Subcutaneous abdominal adipose tissue (tissue), 5 donors: ENCODE results near the gene NUDT14.

Source experiments
- H3K27ac ChIP-seq: one replicate; pipeline ENCODE4 v1.7.0; 2013; ENCODE audit warnings: low read depth, mild to moderate bottlenecking, inconsistent platforms, low read length, moderate library complexity
- H3K27me3 ChIP-seq, 5 donors: one replicate each; pipeline ENCODE4 v1.7.0; 2013; ENCODE audit warnings: low read length in 5 of 5, inconsistent platforms in 1 of 5; ENCODE audit not compliant: control insufficient read depth in 5 of 5, insufficient read depth in 4 of 5
- H3K36me3 ChIP-seq, 5 donors: one replicate each; pipeline ENCODE4 v1.7.0; 2013; ENCODE audit warnings: low read length in 5 of 5; ENCODE audit not compliant: control insufficient read depth in 5 of 5, insufficient read depth in 5 of 5
- H3K4me1 ChIP-seq, 5 donors: one replicate each; pipeline ENCODE4 v1.7.0; 2013; ENCODE audit warnings: low read length in 5 of 5, mild to moderate bottlenecking in 3 of 5, moderate library complexity in 1 of 5; ENCODE audit not compliant: control insufficient read depth in 5 of 5, insufficient read depth in 5 of 5
- H3K4me3 ChIP-seq, 5 donors: one replicate each; pipeline ENCODE4 v1.7.0; 2013; ENCODE audit warnings: low read length in 5 of 5, low read depth in 1 of 5
- H3K9ac ChIP-seq, 5 donors: one replicate each; pipeline ENCODE4 v1.7.0; 2013; ENCODE audit warnings: low read length in 5 of 5, mild to moderate bottlenecking in 4 of 5, moderate library complexity in 3 of 5
- H3K9me3 ChIP-seq, 5 donors: one replicate each; pipeline ENCODE4 v1.7.0; 2013; ENCODE audit warnings: low read length in 5 of 5; ENCODE audit not compliant: control insufficient read depth in 5 of 5
- donor health status: healthy.
- donor health status: healthy.
- donor health status: healthy.
- donor health status: healthy.
- donor health status: healthy.

The NUDT14 gene

DNA sequence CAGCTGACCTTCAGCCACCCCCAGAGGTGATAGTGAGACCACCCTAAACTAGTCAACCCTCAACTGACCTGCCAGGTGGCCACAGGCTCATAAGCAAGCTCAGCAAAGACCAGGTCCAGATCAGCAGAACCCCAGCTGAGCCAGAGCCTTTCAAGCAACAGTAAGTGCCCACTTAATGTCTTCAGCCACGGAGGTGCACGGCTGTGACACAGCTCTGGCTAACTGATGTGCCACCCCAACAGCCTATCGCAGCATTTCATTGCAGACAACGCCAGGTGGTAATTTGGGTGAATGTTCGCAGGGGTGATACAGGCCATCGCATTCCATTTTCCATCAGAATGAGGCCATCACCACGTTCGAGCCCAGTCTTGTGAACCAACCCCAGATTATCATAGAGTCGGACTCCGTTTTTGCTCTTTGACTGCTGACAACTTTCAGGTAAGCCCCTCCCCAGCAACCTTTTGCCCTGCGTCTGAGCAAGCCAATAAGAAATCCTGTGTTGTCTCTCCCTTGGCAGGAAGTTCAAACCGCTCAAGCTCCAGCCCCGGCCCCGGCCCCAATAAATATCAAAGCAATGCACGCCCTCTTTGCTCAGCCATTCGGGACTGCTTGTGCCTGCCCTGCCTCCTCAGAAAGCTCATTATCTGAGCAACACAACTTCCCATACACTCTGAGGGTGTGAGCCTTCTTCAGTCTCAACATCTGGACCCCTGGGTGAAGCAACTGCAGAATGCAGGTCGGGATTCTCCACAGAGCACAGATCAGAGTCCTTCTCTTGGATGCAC is 56.9 kb downstream of the NUDT14 start:
- H3K27ac ChIP-seq: no peak overlapping the region
- H3K4me3 ChIP-seq: no peak overlapping the region
- H3K4me1 ChIP-seq: peaks cover 0 to 2% (median 0%) of the 10 kb centered on the region in 5 donors
- no peak overlapping the region for H3K9ac ChIP-seq
- peaks cover 9 to 19% (median 18%) of the 10 kb centered on the region in 5 donors for H3K9me3 ChIP-seq
- H3K27me3 ChIP-seq: peaks cover 13 to 25% (median 14%) of the 10 kb centered on the region in 5 donors
- no peaks in the 10 kb centered on the region for H3K36me3 ChIP-seq

DNA sequence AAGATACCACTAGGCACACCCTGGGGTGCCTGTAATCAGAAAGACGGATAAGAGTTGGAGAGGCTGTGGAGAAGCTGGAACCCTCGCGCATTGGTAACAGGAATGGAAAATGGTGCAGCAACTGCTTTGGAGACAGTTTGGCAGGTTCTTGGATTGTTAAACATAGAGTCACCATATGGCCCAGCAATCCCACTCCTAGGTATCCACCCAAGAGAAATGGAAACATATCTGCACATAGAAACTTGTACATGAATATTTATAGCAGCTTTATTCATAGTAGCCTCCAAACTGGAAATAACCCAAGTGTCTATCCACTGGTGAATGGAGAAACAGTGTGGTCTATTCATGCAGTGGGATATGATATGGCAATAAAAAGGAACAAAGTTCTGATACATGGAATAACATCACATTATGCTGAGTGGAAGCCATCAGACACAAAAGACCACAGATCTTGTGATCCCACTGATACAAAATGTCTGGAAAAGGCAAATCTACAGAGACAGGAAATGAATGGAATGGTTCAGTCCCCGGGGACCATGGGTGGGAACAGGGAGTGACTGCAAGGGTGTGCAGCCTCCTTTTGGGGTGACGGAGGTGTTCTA is 57.9 kb downstream of the NUDT14 start:
- peaks cover 13 to 25% (median 15%) of the 10 kb centered on the region in 5 donors for H3K27me3 ChIP-seq
- no peak overlapping the region for H3K4me3 ChIP-seq
- peaks cover 9 to 23% (median 20%) of the 10 kb centered on the region in 5 donors for H3K9me3 ChIP-seq
- H3K4me1 ChIP-seq: peaks cover 0 to 2% (median 0%) of the 10 kb centered on the region in 5 donors
- H3K36me3 ChIP-seq: no peaks in the 10 kb centered on the region
- no peak overlapping the region for H3K27ac ChIP-seq
- H3K9ac ChIP-seq: no peak overlapping the region
